ENCODE measurements around the gene SPATA22.

- TF ChIP-seq POLR2A (IDR thresholded peaks at IDR 0.05; ENCODE audit: low read length) = no peak
- no peak for TF ChIP-seq GATA1 (IDR thresholded peaks at IDR 0.05; ENCODE audit: low read depth, low read length)
Measured at GRCh38 chr17:3507869-3508268, 36.2 kb upstream of the SPATA22 start.

All from erythroblast (primary cell).